SHP77 treated with DMSO at 0.1 percent for 48 hours (cell line): Measurements from ENCODE around the gene MOB3C.
"Not testable (repeated sequence)": the region's sequence is repeated elsewhere in the genome, so short reads cannot be mapped to it uniquely, and the experiment has no call there.

Experiments used
- DNase-seq: peaks from one replicate; lab custom pipeline; 2025; lab: John Stamatoyannopoulos, UW

MOB3C gene

GRCh38 chr1:46616277-46617107, at the start of gene MOB3C:
Gene MOB3C (minus strand): TSS chr1:46616811. CDS start chr1:46613321, 3,490 bp downstream.
- no peak for DNase-seq

GRCh38 chr1:46665983-46666382, 49.4 kb upstream of the MOB3C start:
- no peak for DNase-seq

DNA sequence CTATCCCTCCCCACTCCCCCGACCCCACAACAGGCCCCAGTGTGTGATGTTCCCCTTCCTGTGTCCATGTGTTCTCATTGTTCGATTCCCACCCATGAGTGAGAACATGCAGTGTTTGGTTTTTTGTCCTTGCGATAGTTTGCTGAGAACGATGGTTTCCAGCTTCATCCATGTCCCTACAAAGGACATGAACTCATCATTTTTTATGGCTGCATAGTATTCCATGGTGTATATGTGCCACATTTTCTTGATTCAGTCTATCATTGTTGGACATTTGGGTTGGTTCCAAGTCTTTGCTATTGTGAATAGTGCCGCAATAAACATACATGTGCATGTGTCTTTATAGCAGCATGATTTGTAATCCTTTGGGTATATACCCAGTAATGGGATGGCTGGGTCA, 46.3 kb upstream of the MOB3C start:
- not testable (repeated sequence) for DNase-seq

DNA sequence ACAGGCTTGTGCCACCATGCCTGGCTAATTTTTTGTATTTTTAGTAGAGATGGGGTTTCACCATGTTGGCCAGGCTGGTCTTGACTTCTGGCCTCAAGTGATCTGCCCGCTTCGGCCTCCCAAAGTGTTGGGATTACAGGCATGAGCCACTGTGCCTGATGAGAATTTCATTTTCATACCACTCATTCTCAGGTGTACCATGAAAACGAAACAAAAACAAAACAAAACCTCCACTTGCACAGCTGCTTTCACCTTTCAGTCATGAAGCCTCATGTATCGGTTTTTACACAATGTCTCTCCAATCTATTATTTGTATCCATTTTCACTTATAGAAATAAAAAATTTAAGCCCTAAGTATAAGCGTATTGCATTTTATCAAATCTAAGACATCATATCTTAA, 43.5 kb upstream of the MOB3C start:
- DNase-seq = not testable (repeated sequence)

DNA sequence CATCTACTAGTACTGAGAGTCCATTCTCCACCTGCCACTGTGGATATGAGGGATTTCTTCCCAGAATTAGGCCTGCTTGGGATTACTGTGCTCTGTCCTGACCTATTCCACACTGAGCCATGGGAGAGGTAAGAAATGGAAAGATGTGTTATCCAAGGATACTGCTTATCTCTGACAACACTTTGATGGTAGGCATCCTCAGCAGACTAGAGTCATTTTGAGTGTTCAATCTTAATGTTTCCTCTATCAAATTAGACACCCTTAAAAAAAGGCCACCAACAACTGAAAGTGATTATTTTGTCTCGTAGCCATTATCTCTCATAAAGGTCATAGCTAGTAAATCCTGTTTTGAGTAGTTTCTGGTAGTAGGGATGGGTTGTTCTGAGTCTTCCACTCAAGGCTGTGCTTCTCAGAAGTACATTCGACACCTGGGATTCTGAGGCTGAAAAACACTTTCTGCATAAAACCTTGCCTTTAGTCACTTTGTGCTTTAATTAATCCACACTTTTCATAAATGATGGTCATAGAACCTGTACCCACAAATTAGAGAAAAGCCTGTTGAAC, 42.8 kb upstream of the MOB3C start:
- DNase-seq = no peak

GRCh38 chr1:46657775-46658174, 41.2 kb upstream of the MOB3C start:
- DNase-seq = no peak

DNA sequence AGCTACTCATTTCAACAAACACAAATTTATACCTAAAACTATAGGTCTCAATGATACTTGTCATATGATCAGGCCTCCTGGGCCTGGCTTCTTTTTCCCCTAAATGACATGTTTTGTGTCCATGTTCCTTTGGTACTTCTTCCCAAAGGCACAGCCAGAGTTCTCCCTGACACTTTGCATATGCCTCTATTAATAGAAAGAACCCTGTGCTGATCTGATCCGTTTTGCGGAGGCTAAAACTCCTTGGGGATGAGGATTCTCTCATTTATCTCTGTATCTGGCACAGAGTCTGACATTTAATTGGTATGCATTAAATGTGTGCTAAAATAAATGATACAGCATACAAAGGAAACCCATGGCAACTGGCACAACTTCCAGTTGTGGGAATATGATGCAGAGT, 40.0 kb upstream of the MOB3C start:
- DNase-seq = no peak

- DNase-seq = no peak
Observed at GRCh38 chr1:46655848-46656247, 39.2 kb upstream of the MOB3C start.

DNA sequence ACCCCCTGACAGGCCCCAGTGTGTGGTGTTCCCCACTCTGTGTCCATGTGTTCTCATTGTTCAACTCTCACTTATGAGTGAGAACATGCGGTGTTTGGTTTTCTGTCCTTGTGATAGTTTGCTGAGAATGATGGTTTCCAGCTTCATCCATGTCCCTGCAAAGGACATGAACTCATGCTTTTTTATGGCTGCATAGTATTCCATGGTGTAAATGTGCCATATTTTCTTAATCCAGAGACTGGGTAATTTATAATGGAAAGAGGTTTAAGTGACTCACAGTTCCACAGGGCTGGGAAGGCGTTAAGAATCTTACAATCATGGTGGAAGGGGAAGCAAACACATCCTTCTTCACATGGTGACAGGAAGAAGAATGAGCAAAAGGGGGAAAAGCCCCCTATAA, 38.1 kb upstream of the MOB3C start:
- not testable (repeated sequence) for DNase-seq

- DNase-seq = no peak
Observed at GRCh38 chr1:46654012-46654411, 37.4 kb upstream of the MOB3C start.

- DNase-seq = no peak
Observed at GRCh38 chr1:46653405-46653958, 36.9 kb upstream of the MOB3C start.

DNA sequence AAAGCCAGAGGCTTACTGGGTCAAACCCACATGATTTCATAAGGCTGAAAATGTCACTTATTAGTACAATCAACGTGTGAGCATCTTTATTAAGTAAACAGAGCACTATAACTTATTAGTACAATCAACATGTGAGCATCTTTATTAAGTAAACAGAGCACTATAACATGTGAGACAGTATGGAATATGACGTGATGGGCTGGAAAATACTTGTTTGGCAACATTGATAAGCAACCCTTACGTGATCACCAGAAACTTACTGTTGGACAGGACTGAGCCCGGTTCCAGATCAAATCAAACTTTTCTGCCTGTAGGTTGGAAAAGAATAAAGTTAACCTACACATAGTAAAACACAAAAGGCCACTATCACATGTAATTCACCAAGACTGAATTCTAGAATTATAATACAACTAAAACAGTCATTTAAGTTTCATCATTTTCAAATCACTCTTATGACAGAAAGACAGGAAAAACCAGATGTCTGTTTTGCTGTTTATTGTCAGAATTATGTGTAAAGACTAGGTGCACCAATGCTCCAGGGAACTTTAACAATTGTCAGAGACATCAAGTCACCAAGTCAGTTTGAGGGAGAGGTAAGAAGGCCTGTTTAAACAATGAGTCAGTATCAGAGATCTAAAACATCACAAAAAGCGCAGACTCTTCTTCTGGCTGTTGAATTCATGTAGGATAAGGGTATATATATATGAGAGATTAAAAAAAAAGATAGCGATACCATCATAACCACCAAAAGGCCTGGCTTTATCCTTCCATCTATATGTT, 35.9 kb upstream of the MOB3C start:
- DNase-seq = no peak

- DNase-seq = not testable (repeated sequence)
Observed at GRCh38 chr1:46651152-46651551, 34.5 kb upstream of the MOB3C start.

DNA sequence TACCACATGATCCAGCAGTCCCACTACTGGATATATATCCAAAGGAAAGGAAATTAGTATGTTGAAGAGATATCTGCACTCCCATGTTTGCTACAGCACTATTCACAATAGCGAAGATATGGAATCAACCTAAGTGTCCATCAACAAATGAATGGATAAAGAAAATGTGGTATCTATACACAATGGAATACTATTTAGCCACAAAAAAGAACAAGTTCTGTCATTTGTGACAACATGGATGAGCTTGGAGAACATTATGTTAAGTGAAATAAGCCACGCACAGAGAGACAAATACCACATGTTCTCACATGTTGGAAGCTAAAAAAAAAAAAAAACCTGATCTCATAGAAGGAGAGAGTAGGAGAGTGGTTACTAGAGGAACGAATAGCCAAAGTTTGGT, 33.9 kb upstream of the MOB3C start:
- no peak for DNase-seq

- DNase-seq = no peak
Observed at GRCh38 chr1:46649764-46650163, 33.2 kb upstream of the MOB3C start.

- DNase-seq = no peak
Observed at GRCh38 chr1:46647611-46648010, 31.0 kb upstream of the MOB3C start.

GRCh38 chr1:46646844-46647243, 30.2 kb upstream of the MOB3C start:
- no peak for DNase-seq

GRCh38 chr1:46646331-46646730, 29.7 kb upstream of the MOB3C start:
- no peak for DNase-seq

- DNase-seq = no peak
Observed at GRCh38 chr1:46645815-46646214, 29.2 kb upstream of the MOB3C start.

GRCh38 chr1:46643368-46643775, 26.8 kb upstream of the MOB3C start:
- peak; percentile 80 for DNase-seq

DNA sequence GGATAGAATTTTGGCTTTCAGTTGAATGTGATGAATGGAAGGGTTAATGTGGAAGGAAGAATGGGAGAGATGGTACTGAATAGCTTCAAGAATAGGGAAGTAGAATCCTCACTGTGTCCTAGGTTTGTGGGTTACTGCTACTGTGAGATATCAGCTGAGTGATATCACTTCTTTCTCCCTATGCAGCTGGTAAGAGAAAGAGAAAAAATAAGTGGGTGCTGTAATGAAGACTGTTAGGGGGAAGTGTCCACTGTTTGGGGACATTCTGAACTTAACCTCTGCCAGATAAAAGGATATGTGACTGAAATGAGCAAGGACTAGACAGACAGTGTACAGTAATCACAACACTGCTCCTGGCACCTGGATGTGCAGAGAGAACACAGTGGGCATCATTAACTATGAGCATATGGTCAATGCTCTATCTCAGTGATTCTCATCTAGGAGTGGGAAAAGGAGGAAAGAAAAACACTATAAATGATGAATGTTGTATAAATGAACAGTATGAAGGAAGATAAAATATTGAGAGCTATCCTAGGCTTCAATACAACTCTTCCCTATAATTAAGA, 25.6 kb upstream of the MOB3C start:
- DNase-seq = no peak

GRCh38 chr1:46639547-46639946, 22.9 kb upstream of the MOB3C start:
- no peak for DNase-seq
